Measurements from ENCODE around the gene DDIT4. TPM values are rescaled to one million over a fixed set of nuclear protein-coding genes. Genes with fewer than 3 reads are reported as not detected.

The DDIT4 gene
- total and polyA plus RNA-seq, 9 of the 15 experiments (the other 6 are each of a cell fraction or from before 2014, with no cell fraction given), result 8.2 to 675 (median 159) TPM

DNA sequence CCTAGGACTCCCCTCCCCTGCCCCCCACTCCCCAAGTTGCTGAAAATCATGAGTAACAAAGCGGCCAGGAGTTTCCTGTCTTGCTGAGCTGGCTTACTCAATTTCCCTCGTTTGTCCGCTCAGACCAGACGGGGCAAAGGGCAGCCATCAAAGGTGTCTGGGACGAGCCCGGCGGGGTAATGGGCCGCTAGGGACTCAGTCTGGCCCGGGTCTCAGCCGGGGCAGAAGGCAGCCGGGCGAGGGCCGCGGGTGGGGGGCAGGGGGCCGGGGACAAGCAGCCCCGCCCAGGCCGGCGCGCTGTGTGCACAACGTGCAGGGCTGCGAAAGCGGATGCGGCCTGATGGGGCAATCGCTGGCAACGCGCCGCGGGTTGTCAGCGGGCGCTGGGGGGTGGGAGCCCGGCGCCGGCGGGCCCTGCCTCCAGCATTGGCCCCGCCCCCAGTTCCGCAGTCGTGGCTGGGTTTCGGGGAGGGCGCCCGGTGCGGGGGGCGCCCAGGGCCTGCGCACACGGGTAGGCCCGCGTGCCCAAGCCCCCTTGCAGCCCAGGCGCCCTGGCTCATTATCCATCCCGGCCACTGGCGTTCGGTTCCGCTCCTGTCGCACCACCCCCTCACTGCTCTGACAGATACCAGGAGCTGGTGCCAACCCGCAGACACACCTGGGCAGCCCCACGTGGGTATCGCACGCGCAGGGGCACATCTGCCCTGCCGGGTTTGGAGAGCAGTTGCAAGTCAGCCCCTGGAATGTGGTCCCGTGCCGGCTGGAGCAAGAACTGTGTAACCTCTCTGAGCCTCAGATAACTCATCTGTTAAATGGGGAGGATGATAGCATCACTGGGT lies 45.9 kb downstream of the DDIT4 start:
- Histone ChIP-seq H3K9me3 (replicated peaks; ENCODE audit: control insufficient read depth, insufficient read depth, low read depth, low read length) (no peaks in the 10 kb centered on the region), H2AFZ (ENCODE audit: low read depth, low read length) (peak overlapping the region; percentile 61), H3K9me1 (ENCODE audit: control insufficient read depth, insufficient read depth, low read length) (peaks cover 8% of the 10 kb centered on the region), H3K27ac (ENCODE audit: extremely low read depth, low read depth, low read length) (peak overlapping the region; percentile 97), H3K9ac (ENCODE audit: insufficient read depth in 1 of 2, low read depth in 2 of 2, low read length in 2 of 2) (peak overlapping the region; percentile 84 to 93), H3K4me1 (replicated peaks in 1 of 2; ENCODE audit: control insufficient read depth in 2 of 2, insufficient read depth in 2 of 2, low read length in 2 of 2) (peaks cover 66 to 69% of the 10 kb centered on the region in 2 experiments), H3K36me3 (ENCODE audit: control insufficient read depth, insufficient read depth, low read length) (no peaks in the 10 kb centered on the region), H4K20me1 (replicated peaks; ENCODE audit: control insufficient read depth, insufficient read depth, low read length) (no peaks in the 10 kb centered on the region), H3K4me3 (no peak overlapping the region), H3K79me2 (ENCODE audit: control insufficient read depth, insufficient read depth, low read length) (no peaks in the 10 kb centered on the region), H3K27me3 (ENCODE audit: control insufficient read depth in 2 of 2, insufficient read depth in 2 of 2, low read length in 2 of 2) (no peaks in the 10 kb centered on the region), H3K4me2 (ENCODE audit: insufficient read depth, low read length) (peak overlapping the region; percentile 82)
- in situ Hi-C loops (cut with MboI) (loop anchor here (5.0 kb wide), 1 partner anchor 42 kb away; no protein-coding TSS in a partner anchor), intact Hi-C loops (cut with micrococcal nuclease) (loop anchor here (1.0 to 2.0 kb wide), 3 partner anchors 11 to 75 kb away; no protein-coding TSS in a partner anchor)
- ChIA-PET POLR2A (interaction anchor here (0.8 to 9.2 kb wide), 8 partner anchors 8 to 458 kb away, joined by 3 to 267 read pairs (median 17); partner anchors contain the start of genes ANAPC16 and DDIT4), CTCF (ENCODE audit: low intra/inter-chr PET ratio) (no interaction called here)
- 70% methylated on average over 27 of the region's 60 CpGs for WGBS (ENCODE audit: insufficient coverage, low coverage, missing lambda C conversion rate)
- BruUV-seq (replicated peaks), result no TSS peak
- FAIRE-seq (no peak), DNase-seq (ENCODE audit: extremely low read depth in 1 of 4, low spot score in 3 of 4) (peak in 3 of 4 experiments; percentile 49 to 61 (median 58)), ATAC-seq (no peak)
- TF ChIP-seq HDAC2 (IDR thresholded peaks at IDR 0.05) (peak; percentile 30; the same call in 1 of the 2 replicates), RAD21 (CRISPR knock-in tag; conservative IDR thresholded peaks at IDR 0.05 in 1 of 2, IDR thresholded peaks at IDR 0.05 in 1 of 2) (no peak), NFIX (CRISPR knock-in tag; IDR thresholded peaks at IDR 0.05; ENCODE audit: low read depth) (no peak), RBFOX2 (IDR thresholded peaks at IDR 0.05; ENCODE audit: low read depth, low read length) (peak; percentile 77), ZNF24 (IDR thresholded peaks at IDR 0.05) (no peak), MCM5 (IDR thresholded peaks at IDR 0.05; ENCODE audit: low read depth) (no peak), CREB1 (IDR thresholded peaks at IDR 0.05) (no peak), CREB1 (CRISPR knock-in tag; IDR thresholded peaks at IDR 0.05) (no peak), POU5F1 (IDR thresholded peaks at IDR 0.05; ENCODE audit: borderline replicate concordance, low read depth, low read length, partially characterized antibody) (no peak), ZBTB8A (IDR thresholded peaks at IDR 0.05; ENCODE audit: partially characterized antibody) (no peak), GATAD2A (IDR thresholded peaks at IDR 0.05) (peak; percentile 61; the same call in 1 of the 2 replicates), FIP1L1 (IDR thresholded peaks at IDR 0.05; ENCODE audit: low read depth, low read length, poor library complexity, severe bottlenecking) (no peak), TCF7L2 (IDR thresholded peaks at IDR 0.05; ENCODE audit: low read depth, low read length) (no peak)
- TF ChIP-seq, protein P1, sequence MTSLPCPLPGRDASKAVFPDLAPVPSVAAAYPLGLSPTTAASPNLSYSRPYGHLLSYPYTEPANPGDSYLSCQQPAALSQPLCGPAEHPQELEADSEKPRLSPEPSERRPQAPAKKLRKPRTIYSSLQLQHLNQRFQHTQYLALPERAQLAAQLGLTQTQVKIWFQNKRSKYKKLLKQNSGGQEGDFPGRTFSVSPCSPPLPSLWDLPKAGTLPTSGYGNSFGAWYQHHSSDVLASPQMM (CRISPR knock-in tag; IDR thresholded peaks at IDR 0.05), result no peak
- TF ChIP-seq, protein P2, sequence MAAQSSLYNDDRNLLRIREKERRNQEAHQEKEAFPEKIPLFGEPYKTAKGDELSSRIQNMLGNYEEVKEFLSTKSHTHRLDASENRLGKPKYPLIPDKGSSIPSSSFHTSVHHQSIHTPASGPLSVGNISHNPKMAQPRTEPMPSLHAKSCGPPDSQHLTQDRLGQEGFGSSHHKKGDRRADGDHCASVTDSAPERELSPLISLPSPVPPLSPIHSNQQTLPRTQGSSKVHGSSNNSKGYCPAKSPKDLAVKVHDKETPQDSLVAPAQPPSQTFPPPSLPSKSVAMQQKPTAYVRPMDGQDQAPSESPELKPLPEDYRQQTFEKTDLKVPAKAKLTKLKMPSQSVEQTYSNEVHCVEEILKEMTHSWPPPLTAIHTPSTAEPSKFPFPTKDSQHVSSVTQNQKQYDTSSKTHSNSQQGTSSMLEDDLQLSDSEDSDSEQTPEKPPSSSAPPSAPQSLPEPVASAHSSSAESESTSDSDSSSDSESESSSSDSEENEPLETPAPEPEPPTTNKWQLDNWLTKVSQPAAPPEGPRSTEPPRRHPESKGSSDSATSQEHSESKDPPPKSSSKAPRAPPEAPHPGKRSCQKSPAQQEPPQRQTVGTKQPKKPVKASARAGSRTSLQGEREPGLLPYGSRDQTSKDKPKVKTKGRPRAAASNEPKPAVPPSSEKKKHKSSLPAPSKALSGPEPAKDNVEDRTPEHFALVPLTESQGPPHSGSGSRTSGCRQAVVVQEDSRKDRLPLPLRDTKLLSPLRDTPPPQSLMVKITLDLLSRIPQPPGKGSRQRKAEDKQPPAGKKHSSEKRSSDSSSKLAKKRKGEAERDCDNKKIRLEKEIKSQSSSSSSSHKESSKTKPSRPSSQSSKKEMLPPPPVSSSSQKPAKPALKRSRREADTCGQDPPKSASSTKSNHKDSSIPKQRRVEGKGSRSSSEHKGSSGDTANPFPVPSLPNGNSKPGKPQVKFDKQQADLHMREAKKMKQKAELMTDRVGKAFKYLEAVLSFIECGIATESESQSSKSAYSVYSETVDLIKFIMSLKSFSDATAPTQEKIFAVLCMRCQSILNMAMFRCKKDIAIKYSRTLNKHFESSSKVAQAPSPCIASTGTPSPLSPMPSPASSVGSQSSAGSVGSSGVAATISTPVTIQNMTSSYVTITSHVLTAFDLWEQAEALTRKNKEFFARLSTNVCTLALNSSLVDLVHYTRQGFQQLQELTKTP (IDR thresholded peaks at IDR 0.05; ENCODE audit: low read depth in 1 of 2, partially characterized antibody in 2 of 2), result no peak
- TF ChIP-seq, protein P3, sequence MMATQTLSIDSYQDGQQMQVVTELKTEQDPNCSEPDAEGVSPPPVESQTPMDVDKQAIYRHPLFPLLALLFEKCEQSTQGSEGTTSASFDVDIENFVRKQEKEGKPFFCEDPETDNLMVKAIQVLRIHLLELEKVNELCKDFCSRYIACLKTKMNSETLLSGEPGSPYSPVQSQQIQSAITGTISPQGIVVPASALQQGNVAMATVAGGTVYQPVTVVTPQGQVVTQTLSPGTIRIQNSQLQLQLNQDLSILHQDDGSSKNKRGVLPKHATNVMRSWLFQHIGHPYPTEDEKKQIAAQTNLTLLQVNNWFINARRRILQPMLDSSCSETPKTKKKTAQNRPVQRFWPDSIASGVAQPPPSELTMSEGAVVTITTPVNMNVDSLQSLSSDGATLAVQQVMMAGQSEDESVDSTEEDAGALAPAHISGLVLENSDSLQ (IDR thresholded peaks at IDR 0.05), result no peak
